GM19193 (cell line): ENCODE measurements around the gene SLC25A20.

ENCODE experiments used
- POLR2A ChIP-seq: IDR thresholded peaks from 4 replicates; pipeline ENCODE4 v1.6.1; 2011; ENCODE audit not compliant: insufficient read depth, insufficient read length; ENCODE audit errors: extremely low read depth

The SLC25A20 gene

DNA sequence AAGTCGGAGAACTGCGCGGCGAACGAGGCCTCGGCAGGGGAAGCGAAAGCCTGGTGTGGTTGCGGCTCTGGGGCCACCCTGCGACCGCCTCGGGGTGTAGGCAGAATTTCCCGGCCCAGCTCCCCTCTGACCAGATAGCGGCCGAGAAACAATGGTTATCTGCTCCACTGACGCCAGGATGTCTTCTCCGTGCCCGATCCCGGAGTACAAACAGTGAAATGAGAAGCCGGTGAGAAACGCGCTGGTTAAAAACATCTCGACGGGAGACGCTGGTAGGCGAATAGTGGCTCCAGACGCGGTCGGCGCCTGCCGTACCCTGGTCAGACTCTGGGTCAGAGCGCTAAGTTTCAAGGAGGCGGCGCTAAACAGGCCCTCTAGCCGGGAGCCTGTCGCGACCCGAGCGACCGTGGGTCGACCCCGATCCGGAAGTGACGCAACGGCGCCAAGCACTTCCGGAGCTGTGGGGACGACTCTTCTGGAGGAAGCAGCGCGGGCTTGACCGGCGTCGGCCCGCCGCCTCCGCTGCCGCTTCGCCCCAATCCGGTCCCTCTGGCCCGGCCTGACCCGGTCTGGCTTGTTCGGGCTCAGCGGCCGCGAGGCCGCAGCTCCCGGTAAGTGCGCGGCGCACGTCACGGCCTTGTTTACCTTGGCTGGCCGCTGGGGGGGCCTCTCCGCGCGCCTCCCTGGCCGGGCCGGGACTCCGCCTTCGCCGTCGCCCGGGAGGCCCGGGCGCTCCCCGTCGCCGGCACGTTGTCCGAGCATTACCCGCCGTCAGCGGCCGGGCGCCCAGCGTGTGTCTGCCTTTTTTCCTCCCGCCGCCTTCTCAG is 19.9 kb upstream of the SLC25A20 start, which contains the start of gene ARIH2:
Gene ARIH2 (plus strand): TSS at position 455 of the 827 bp plus-strand sequence. CDS start 8,717 bp downstream, outside the sequence.
- peak; percentile 91 for TF ChIP-seq POLR2A

DNA sequence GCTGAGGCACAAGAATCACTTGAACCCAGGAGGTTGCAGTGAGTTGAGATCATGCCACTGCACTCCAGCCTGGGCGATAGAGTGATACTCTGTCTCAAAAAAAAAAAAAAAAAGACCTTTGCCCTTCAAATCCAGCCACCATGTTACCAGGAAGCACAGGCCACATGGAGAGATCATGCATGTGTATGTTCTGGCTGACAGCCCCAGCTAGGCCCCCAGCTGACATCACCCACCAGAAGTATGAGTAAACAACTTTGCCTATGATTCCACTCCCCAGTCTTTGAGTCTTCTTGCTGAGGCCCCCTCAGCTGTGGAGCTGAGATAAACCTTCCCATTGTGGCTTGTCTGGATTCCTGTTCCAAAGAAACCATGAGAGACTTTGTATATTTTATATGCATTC is 16.6 kb upstream of the SLC25A20 start:
- no peak for TF ChIP-seq POLR2A

DNA sequence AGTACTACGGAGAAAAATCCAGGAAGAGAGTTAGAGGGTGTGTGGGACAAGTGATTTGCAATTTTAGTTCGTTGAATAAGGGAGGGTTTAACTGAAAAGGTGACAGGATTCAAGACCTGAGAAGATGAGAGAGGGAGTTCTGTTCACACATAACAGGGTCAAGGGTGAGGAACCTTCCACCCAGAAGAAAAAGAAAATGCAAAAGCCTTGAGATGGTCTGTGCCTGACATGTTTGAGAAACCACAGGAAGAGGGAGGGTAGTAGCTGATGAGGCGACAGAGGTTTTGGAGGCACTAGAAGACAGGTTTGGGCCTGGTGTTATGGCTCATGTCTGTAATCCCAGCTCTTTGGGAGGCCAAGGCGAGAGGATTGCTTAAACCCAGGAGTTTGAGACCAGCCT is 591 bp upstream of the SLC25A20 start:
- no peak for TF ChIP-seq POLR2A

DNA sequence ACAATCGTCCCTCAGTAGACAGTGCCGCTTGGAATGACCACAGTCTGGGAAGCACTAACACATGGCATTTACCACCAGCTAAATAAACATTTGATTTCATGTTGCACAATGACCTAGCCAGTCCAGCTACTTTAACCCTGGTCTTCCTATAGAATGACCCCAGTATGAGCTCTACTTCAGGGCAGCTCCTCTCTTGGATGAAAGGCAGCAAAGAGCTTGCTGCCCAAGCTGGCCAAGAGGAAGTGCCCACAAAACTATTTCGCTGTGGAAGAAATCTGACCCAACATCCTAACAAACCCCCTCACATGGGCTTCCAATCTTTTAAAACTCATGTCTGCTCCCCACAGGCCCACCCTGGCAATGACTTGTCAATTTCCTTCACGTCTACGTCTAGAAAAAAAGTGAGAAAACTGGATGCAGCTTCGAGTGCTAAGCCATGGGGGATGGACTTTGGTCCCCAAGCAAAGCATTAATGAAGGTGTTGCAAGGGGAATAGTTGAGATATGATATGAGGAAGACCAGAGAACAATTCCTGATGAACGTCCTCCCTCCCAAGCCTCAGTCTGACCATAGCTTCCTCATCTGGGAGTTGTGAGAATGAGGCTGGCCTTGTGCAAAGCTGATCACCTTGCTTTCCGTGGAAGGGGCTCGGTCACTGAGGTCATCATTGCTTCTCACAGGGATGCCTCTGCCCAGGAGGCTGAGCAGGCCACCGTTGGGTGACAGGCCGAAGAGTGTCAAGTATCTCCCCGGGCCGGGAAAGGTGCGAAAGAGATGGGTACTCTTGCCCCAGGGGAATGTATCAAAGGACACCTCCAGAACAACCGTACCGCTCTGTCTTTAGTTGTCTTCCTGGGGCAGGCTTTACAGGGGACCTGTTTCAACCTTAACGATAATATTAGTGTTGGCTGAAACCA is 964 bp downstream of the SLC25A20 start:
- no peak for TF ChIP-seq POLR2A

DNA sequence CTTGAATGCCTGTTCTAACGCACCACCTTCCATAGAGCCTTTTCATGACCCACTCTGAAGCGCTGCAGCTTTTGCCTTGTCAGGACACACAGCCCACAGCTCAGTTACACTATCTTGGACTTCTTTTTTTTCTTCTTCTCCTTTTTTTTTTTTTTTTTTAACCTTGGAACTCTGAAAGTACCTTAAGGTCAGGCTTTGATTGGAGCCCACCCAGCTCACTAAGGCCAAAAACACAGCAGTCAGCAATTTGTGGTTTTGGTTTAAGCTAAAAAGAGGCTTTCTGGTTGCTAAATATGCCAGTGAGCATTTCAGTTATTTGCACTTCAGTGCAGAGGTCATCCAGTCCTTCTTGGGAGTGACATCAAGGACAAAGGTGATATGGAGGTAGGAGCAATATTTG is 1.7 kb downstream of the SLC25A20 start:
- no peak for TF ChIP-seq POLR2A

DNA sequence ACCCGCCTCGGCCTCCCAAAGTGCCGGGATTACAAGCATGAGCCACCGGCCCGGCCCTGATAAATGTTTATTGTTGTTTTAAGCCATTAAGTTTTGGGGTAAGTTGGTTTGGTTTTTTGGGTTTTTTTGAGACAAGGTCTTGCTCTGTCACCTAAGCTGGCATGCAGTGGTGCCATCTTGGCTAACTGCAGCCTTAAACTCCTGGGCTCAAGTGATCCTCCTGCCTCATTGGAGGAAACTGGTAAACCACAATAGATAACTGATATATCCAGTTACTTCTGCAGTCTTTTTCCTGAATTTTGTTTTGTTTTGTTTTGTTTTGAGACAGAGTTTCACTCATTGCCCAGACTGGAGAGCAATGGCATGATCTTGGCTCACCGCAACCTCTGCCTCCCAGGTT is 4.2 kb downstream of the SLC25A20 start:
- TF ChIP-seq POLR2A: no peak

DNA sequence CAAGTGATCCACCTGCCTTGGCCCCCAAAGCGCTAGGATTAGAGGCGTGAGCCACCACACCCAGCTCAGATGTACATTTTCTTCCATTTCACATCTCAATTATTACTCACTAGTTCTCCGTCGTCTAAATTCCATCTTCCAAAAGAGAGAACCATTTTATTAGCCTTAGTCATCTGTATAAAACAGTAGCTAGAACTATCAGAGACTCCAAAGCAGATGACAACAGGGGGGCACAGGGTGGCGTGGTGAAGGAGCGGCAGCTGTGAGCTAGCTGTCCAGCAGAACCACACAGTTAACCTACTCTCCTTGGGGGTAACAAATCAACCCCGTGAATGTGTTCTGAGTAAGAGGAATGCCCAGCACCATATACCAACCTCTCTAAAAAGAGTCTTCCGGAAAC is 7.1 kb downstream of the SLC25A20 start:
- TF ChIP-seq POLR2A: no peak

DNA sequence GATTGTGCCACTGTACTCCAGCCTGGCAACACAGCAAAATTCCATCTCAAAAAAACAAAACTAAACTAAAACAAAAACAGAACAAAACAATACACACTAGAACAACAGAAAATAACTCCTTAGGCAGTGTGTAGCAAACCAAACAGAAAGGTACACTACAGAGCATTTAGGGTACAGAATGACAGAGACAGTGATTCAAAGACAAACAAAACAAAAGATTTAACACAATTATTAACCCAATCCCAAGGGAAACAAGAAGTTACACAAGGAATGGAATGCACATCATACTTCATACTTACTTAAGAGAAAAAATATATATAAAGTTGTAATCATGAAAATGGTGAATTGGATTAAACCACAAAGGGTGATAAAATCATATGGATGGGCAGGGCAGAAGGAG is 12.9 kb downstream of the SLC25A20 start:
- TF ChIP-seq POLR2A: no peak

DNA sequence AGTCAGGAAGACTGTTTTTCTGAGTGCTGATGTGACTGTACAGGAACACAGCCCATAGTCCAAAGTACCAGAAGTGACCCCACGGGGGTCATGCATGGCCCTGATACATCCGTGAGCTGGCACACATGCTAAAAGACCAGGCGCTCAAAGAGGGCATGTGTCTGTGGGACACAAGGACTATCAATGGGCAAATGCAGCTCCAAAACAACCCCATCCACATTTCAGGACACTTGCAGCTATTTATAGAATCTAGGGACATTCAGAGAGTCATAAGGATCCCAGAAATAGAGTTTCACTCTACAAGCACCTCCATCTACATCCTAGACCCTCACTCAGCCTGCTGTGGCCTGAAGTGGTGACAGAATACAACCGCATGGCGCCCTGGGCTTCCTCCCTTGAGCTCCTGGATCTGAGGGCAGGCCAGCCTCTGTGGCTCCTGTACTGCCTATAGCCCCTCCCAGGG is 17.0 kb downstream of the SLC25A20 start:
- TF ChIP-seq POLR2A: no peak

DNA sequence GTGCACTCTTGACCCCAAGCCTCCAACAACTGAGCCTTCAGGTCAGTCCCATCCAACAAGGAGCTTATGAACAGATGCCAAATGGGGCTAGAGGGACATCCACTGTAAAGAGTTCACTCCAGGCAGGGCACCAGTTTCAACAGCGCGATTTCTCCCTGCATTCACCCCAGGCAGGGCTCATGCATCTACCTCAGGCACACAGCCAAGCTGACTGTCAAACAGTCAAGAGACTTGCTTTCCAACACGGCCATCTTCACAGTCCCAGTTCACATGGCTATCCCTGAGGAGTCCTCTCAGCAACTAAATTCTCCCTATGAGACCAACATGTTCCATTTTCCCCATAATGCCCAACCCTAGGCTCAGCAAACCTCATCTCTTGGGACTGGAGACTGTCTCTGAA is 17.7 kb downstream of the SLC25A20 start:
- TF ChIP-seq POLR2A: no peak

DNA sequence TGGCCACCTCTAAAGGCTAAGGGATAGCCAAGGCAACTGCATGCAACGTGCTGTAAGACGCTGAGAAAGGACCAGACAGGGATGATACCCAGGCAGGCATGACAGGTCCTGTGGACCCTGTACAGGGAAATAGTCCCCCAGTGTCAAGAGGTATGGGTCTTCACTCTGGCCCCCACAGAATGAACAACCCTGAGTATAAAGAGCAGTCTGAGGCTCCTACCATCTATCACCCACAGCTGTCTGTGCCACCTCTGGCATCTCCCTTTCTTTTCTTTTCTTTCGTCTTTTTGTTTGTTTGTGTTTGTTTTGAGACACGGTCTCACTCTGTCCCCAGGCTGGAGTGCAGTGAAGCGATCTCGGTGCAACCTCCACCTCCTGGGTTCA is 18.7 kb downstream of the SLC25A20 start:
- no peak for TF ChIP-seq POLR2A

DNA sequence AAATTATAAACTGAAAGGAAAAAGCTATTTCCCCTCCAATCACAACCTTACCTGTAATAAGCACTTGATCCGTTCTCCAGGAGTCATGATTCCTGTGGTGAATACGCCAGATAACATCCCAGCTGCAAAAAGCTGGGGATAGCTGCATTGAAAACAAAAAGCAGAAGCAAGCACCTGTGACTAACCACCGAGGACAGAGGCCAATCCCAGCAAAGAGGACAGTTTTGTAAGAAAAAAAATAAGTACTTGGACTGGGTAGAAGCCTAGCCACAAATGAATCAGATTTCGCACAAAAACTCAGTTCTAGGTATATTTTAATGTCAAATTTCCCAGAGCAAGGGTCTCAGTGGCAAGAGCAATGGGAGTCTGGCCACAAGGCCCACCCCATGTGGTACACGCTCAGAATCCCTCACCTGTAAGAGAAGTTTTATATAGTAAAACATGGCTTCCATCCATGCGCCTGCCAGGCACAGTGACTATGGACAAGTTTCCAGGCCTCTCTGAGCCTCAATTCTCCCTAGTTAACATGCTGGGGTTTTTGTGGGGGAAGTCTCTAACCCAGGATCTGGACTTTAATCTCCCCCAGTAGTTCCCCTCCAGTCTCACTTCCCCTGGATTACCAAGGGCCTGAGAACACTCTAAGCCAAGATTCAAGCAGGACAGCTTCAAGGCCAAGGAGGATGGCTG is 19.2 kb downstream of the SLC25A20 start:
- no peak for TF ChIP-seq POLR2A

DNA sequence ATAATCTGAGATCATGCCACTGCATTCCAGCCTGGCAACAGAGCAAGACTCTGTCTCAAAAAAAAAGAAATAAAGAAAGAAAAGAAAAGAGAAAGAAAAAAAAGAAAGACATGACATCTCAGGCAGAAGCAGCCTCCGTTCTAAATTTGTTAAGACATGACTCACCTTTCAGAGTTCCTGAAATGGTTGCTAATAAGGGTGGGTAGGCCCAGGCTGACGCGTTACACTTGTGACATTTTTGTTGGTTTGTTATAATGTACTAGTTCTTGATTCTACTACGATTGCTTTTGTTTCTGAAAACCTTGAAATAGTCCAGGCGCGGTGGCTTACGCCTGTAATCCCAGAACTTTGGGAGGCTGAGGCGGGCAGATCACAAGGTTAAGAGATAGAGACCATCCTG is 21.0 kb downstream of the SLC25A20 start:
- no peak for TF ChIP-seq POLR2A

DNA sequence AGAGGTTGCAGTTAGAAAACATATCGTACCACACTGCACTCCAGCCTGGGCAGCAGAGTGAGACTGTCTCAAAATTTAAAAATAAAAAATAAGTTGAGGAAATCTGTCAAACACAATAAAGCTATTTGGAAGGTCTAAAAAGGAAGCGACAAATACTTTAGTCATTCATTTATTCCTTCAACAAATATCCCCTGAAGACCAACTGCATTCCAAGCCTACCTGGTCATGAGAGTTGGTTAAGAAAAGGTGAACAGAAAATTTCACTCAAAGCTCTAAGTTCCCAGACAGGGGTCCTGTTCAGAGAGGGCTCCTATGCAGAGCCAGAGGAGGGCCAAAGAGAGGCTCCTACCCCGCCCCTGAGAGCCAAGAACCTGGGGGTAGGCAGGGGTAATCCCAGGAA is 35.6 kb downstream of the SLC25A20 start:
- no peak for TF ChIP-seq POLR2A

DNA sequence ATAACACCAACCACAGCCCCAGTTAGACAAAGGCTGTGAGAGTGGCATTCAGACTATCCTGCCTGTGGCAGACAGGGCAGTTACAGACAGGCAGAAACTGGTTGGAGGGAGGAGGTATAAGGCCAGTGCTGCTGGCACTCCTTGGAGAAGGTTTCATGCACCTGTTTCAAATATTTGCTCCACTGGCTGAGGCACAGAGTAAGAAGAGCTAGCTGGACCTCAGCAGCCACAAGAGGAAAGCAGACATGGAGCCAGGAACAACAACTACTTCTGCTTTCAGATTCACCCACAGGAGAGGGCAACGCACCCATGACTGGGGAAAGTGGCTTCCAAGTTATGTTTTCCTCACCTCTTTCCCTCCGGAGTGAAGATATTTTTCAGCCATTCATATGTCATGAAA is 39.5 kb downstream of the SLC25A20 start:
- no peak for TF ChIP-seq POLR2A
